GM18505 (cell line): ENCODE measurements around the gene PARVA.

ENCODE experiments used
- ATAC-seq: cut with Tn5 transposase; IDR thresholded peaks from one replicate; pipeline ENCODE4 v1.9.1; 2021; ENCODE audit not compliant: unreplicated experiment
- POLR2A ChIP-seq: IDR thresholded peaks from 4 replicates; pipeline ENCODE4 v1.6.1; 2011; ENCODE audit warnings: borderline replicate concordance; ENCODE audit not compliant: insufficient read depth, insufficient read length; ENCODE audit errors: extremely low read depth

Gene PARVA

DNA sequence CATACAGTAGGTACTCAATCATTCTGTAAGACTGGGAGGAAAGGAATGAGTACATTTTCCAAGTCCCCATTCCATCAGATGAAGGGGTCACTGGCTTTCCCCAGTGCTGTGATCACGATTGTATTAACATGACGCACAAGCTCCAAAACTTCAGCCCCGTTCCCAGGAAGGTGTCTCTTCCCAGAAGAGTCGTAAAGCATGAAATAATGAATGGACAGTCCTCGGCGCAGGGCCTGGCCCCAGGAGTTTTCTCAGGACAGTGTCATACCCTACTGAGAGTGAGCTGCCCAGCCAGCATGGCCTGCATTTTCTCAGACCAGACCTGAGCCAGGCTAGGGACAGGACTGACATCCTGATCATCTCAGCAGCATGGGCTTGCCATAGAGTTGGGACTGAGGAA lies 80.7 kb downstream of the PARVA start:
- no peak for TF ChIP-seq POLR2A
- ATAC-seq, result no peak

DNA sequence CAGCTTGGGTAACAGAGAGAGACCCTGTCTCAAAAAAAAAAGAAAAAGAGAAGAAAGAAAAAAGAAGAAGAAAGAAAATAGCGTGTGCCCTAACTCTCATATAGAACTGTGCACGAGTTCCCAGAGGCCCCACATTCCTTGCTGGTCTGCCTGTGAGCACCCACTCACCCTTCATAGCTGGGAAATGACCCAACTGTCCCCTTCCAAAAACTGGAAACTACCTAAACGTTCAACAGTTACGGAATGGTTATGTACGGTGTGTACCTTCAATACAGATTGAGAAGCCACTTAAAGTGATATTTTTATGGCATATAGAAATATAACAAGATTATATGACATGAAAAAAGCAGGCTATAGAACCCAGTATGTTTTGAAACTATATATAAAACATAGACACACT lies 82.0 kb downstream of the PARVA start:
- no peak for ATAC-seq
- TF ChIP-seq POLR2A, result no peak

DNA sequence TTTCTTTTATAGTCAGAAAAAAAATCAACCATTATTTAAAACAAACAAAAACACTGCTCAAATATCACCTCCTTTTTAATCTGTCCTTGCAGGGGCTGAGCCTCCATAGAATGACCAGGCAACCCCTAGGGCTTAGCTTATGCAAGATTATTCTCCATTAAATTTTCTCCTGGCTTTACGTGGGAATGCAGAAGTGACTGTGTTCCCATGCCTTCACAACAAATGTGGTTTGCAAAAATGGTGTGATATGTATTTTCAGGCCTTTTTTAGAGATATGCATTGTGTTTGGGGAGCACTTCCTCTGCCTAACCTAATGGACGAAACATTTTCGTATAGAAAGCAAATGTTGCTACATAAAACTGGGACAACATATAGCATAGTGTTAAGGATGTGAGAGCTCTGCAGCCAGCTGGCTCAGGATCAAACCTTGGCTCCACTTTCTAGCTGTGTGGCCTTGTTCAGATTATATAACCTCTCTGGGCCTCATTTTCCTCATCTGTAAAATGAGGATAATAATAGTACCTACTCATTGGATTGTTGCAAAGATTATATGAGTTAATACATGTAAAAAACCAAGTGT lies 82.6 kb downstream of the PARVA start:
- TF ChIP-seq POLR2A, result no peak
- no peak for ATAC-seq

DNA sequence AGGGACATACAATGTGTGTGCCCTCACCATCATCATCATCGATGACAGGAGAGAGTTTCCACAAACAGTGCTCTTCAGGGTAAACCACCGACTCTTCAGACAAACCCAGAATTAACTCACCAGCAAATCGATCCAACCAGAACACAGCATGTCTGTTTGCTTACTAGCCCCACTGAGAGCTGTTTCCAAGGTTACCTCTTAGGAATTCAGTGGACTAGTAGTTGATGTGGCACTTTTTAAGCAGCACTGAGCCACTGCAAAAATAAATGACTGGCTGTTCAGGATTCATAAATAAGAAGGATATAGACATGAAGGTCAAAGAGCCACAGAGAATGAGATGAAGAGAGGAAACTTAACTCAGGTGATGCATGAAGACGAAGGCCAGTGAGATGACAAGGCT lies 83.1 kb downstream of the PARVA start:
- TF ChIP-seq POLR2A, result no peak
- ATAC-seq, result no peak

DNA sequence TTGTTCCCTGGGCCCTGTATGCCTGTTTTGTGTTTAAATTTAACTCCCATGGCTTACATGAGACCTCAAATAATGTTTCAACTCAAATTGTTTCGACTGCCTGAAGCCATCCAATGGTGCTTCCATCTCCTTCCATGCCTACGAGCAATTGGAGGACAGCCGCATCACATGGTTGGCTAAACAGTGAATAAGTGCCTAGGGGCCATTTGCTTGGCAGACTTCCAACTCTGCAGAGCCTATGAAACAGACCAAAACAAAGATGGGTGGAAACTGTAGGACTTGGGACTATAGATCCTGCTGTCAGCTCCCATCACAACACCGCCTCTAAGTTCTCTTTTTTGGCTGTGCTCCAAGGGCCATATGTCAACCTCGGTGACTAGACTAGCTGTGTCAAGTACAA lies 84.1 kb downstream of the PARVA start:
- no peak for TF ChIP-seq POLR2A
- no peak for ATAC-seq

DNA sequence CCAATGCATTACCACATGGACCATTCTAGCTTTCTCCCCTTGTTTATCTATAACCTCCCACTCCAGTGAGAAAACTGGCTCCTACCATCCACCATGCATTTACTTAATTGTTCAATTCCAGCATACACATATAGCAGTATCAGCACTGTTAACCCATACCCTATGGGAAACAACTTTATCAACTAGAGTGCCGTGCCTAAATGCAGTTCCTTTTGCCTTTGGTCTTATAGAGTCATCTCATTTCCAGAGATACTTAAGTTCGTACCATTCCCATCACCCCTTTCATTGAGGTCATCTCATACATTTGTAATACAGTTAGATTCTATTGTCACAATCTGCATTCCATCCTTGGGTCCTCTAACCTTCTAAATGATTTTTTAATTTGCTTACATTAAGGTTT lies 86.9 kb downstream of the PARVA start:
- no peak for ATAC-seq
- no peak for TF ChIP-seq POLR2A

DNA sequence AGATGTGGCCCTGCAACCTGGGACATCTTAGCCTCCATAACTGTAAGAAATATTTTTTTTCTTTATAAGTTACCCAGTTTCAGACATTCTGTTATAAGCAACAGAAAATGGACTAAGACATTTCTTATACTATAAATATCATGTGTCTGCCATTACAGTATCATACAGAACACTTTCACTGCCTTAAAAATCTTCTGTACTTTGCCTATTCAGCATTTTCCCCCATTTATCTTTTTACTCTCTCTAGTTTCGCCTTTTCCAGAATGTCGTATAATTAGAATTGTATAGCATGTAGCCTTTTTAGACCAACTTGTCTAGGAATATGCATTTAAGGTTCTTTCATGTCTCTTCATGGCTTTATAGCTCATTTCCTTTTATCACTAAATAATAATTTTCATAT lies 88.0 kb downstream of the PARVA start:
- ATAC-seq, result no peak
- TF ChIP-seq POLR2A, result no peak

DNA sequence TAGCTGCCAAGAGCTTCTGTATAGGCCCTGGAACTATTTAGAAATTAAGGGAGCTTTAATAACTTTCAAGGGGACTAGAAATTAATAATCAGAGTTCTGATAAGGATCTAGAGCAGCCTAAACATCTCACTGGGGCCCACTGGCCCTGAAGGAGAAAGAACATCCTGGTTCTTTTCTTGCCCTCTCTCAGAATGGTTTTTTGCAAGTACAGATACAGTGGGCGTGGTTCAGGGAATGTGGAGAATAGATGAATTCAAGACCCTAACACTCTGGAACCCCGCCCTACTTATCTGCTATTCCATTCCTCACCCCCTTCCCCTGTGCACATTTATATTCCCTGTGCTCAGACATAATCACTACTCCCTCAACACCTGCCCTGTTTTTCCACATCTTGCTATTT lies 90.2 kb downstream of the PARVA start:
- ATAC-seq, result no peak
- TF ChIP-seq POLR2A, result no peak

DNA sequence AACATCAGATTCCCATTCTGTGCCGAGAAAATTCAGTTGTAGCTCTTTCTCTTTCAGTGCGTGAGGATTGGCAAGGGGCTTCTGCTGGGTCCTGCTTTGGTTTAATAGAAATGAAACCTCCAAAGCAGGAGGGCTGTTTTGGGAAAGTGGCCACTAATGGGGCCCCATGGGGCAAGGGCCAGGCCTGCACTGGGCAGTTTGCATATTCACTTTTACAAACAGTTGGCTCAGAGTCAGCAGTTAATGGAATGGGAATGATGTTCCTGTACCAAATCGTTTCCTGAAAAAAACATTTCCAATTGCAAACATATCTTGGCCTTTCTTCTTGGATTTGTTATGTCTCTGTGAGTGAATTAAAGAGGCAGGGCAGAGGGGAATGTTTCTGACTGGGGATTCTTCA lies 92.1 kb downstream of the PARVA start:
- no peak for TF ChIP-seq POLR2A
- ATAC-seq, result no peak

DNA sequence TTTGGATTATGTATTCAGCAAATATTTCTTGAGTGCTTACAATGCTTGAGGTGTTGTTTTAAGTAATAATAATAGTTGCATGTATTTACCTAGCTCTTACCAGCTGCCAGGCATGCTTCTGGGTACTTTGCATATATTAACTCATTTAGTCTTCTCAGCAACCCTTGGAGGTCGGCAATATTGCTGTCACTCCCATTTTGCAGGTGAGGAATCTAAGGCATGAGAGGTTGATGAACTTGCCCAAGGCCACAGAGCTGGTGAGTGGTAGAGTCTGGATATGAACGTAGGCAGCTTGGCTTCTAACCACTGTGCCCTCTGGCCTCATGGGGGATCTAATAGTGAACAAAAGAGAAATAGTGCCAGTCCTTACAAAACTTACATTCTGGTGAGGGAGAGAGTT lies 92.9 kb downstream of the PARVA start:
- no peak for ATAC-seq
- TF ChIP-seq POLR2A, result no peak

DNA sequence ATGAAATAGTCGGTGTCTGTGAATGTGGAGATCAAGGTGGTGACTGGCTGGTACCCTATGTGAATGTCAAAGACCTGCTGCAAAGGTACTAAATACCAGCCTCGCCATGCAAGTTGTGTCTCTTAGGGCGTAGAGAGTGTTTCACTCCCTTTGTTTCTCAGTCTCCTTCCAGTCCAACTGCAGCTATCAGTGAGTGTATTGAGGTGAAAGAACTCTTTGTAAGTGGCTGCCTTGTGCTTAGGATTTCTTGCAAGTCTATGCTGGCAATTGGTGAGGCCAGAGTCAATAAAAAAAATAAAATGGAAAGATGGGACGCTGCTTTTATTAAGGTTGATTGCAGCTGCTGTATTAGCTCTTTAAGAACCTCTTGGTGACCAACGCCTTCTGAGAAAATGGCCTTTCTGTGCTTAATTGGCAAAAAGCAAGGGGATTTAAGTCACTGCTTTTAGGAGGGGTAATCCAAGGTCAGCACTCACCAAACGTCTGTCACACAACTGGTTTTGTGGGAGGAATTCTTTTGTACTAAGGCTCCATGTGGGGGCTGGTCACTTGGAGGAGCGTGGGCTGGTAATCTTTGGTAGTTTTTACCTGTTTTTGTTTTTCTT lies 95.1 kb downstream of the PARVA start:
- no peak for TF ChIP-seq POLR2A
- ATAC-seq, result no peak

DNA sequence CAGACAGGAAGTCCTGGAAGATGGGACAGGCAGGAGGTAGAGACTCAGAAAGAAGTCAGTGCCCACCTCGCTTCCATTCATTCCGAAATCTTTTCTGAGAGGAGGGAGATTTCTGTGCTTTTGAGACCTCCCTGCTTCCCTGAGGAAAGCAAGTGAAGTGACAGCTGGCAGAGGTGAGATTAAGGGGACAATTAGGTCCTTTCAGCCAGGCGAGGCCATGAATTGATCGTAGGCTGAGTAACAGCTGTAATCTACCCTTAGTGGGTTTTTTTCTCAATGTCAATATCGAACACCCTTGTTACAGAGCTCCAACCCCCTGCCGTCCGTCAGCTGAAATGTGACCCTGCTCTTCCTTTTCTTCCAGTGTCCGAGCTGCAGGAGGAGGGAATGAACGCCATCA lies 96.0 kb downstream of the PARVA start:
- no peak for ATAC-seq
- TF ChIP-seq POLR2A, result no peak

DNA sequence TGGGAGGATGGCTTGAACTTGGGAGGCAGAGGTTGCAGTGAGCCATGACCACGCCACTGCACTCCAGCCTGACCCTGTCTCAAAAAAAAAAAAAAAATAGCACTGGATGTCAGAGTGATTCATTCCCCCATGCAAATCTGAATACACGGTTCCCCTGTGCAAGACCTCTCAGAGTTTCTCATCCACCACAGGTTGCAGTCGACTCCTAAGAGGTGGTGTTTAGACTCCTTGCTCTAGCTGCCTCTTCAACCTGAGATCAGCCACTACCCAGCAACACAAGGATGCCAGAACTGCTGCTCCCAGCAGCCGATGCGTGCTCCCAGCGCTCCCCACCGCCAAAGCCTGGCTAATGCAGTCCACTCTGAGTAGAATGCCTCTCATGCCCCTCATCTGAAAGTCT lies 97.5 kb downstream of the PARVA start:
- no peak for TF ChIP-seq POLR2A
- no peak for ATAC-seq

DNA sequence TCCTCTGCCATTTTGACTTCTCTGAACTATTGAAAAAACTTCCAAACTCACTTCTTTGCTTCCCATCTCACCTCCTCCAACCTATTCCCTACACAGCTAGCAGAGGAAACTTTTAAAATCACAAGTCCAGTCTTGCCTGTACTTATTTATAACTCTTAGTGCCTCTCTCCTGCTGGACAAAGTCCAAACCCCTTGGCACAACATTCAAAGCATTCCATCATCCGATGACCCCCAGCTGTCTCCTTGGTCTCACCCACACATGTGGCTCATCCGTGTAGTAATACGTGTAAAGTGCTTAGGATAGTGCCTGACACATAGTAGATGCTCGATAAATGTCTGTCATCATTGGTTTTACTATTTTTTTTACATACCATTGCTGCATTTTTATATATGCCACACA lies 101.4 kb downstream of the PARVA start:
- no peak for ATAC-seq

DNA sequence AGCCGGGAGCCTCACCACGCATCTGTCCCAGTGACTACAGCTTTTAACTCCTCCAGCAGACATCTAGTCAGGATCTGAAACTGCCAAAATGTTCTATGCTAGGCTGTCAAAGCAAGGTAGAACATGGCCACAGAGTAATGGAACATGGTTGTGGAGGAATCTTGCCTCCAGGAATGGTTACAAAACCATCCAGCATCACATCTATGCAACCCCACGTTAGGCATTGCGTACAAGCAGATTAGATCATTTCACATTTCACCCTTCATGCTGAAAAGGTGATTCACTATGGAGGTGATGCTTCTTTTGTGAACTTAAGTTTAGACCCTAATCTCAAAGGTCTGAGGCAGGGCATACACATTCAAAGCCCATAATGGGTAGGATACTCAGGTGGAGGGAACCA lies 103.0 kb downstream of the PARVA start:
- no peak for ATAC-seq
- TF ChIP-seq POLR2A, result no peak

More for the DNA sequence above, 101.4 kb downstream of the PARVA start:
- TF ChIP-seq POLR2A, result no peak
